ENCODE measurements around the gene AHNAK2. TPM values are rescaled to one million over a fixed set of nuclear protein-coding genes. Genes with fewer than 3 reads are reported as not detected.

AHNAK2 gene
- total RNA-seq, 1 experiment from 2014 or later, result 1.6 TPM

- no peak for DNase-seq (ENCODE audit: low spot score)
Measured at GRCh38 chr14:104973385-104974145, 4.6 kb downstream of the AHNAK2 start.

GRCh38 chr14:104973135-104973384 is 5.1 kb downstream of the AHNAK2 start:
- peak; percentile 89 for DNase-seq (ENCODE audit: low spot score)

GRCh38 chr14:104972301-104973134 is 5.7 kb downstream of the AHNAK2 start:
- peak; percentile 88 for DNase-seq (ENCODE audit: low spot score)

GRCh38 chr14:104971447-104972240 is 6.5 kb downstream of the AHNAK2 start:
- no peak for DNase-seq (ENCODE audit: low spot score)

GRCh38 chr14:104970231-104971068 is 7.7 kb downstream of the AHNAK2 start:
- DNase-seq (ENCODE audit: low spot score), result no peak

- DNase-seq (ENCODE audit: low spot score), result no peak
Measured at GRCh38 chr14:104969741-104970230, 8.4 kb downstream of the AHNAK2 start.

GRCh38 chr14:104968541-104969401 is 9.4 kb downstream of the AHNAK2 start:
- DNase-seq (ENCODE audit: low spot score), result peak; percentile 51

GRCh38 chr14:104968153-104968527 is 10.0 kb downstream of the AHNAK2 start:
- no peak for DNase-seq (ENCODE audit: low spot score)

- no peak for DNase-seq (ENCODE audit: low spot score)
Measured at GRCh38 chr14:104967386-104968152, 10.6 kb downstream of the AHNAK2 start.

GRCh38 chr14:104966981-104967385 is 11.2 kb downstream of the AHNAK2 start:
- DNase-seq (ENCODE audit: low spot score), result no peak

GRCh38 chr14:104966261-104966865 is 11.8 kb downstream of the AHNAK2 start:
- no peak for DNase-seq (ENCODE audit: low spot score)

- DNase-seq (ENCODE audit: low spot score), result no peak
Measured at GRCh38 chr14:104965561-104966231, 12.5 kb downstream of the AHNAK2 start.

- DNase-seq (ENCODE audit: low spot score), result no peak
Measured at GRCh38 chr14:104964546-104964945, 13.6 kb downstream of the AHNAK2 start.

- DNase-seq (ENCODE audit: low spot score), result no peak
Measured at GRCh38 chr14:104957146-104958113, 20.7 kb downstream of the AHNAK2 start.

- no peak for DNase-seq (ENCODE audit: low spot score)
Measured at GRCh38 chr14:104956290-104956890, 21.8 kb downstream of the AHNAK2 start.

GRCh38 chr14:104955396-104955770 is 22.8 kb downstream of the AHNAK2 start:
- DNase-seq (ENCODE audit: low spot score), result no peak

Measured in HT-29 (cell line).